BLaER1 treated with 17β-estradiol and CSF1 and Interleukin-3, amounts not matched to agents 10 nM and 100 nM (cell line): ENCODE results near the gene SYK.

Source experiments
- H3K27ac ChIP-seq, 11 experiments: shearing (Covaris generic); formaldehyde crosslinking; 2 replicates each; pipeline ENCODE4 v1.8.1; 2022
- H3K27me3 ChIP-seq, 11 experiments: shearing (Covaris generic); formaldehyde crosslinking; 2 replicates each; pipeline ENCODE4 v1.8.1; 2022
- H3K36me3 ChIP-seq, 11 experiments: shearing (Covaris generic); formaldehyde crosslinking; 2 replicates each; pipeline ENCODE4 v1.8.1; 2022
- H3K4me1 ChIP-seq, 10 experiments: shearing (Covaris generic); formaldehyde crosslinking; 2 replicates each; pipeline ENCODE4 v1.8.1; 2022
- H3K4me2 ChIP-seq, 11 experiments: shearing (Covaris generic); formaldehyde crosslinking; 2 replicates each; pipeline ENCODE4 v1.8.1; 2022
- H3K4me3 ChIP-seq, 10 experiments: shearing (Covaris generic); formaldehyde crosslinking; 2 replicates each; pipeline ENCODE4 v1.8.1; 2022
- H3K9ac ChIP-seq, 11 experiments: shearing (Covaris generic); formaldehyde crosslinking; 2 replicates each; pipeline ENCODE4 v1.8.1; 2022
- H3K9me3 ChIP-seq, 11 experiments: shearing (Covaris generic); formaldehyde crosslinking; replicated peaks in 1 of 11; 2 replicates each; pipeline ENCODE4 v1.8.1; 2022
- H4K20me1 ChIP-seq, 11 experiments: shearing (Covaris generic); formaldehyde crosslinking; 2 replicates each; pipeline ENCODE4 v1.8.1; 2022
- Cebpa-rat ChIP-seq, 11 experiments: shearing (Covaris generic); IDR thresholded peaks; 2 replicates each; pipeline ENCODE4 v1.8.1; 2022

The SYK gene

DNA sequence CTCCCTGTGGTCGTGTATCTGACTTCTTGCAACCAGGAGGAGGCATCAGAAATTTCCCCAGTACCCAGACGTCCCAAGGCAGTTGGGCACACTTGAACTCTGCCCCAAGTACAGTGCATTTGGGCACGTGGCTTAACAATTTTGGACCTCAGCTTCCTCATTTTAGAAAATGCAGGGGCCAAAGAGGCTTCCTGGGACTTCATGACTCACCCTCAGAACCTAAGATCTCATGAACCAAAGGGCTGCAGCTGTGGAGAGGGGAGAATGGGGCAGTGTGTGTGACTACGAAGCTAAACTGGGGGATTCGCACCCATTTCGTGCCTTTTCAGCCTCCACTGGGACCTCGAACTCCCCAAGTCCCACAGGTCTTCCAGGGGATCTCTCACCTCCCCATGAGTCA, 59.2 kb downstream of the SYK start:
- Histone ChIP-seq H3K9ac (no peak overlapping the region), H3K4me1 (peaks cover 51 to 71% (median 57%) of the 10 kb centered on the region in 10 experiments), H3K36me3 (peaks cover 65 to 100% (median 85%) of the 10 kb centered on the region in 11 experiments), H3K9me3 (no peaks in the 10 kb centered on the region), H3K27me3 (no peaks in the 10 kb centered on the region), H3K27ac (peak overlapping the region in 7 of 11 experiments; percentile 9 to 47 (median 40); a peak in 9 of 22 replicates), H3K4me2 (peak overlapping the region in 9 of 11 experiments; percentile 9 to 84 (median 60); a peak in 15 of 22 replicates), H3K4me3 (no peak overlapping the region), H4K20me1 (peaks cover 0 to 100% (median 5%) of the 10 kb centered on the region in 11 experiments; a peak in 11 of 22 replicates)
- TF ChIP-seq Cebpa-rat (IDR thresholded peaks at IDR 0.05), result no peak

- Histone ChIP-seq H3K27me3 (no peaks in the 10 kb centered on the region), H3K36me3 (peaks cover 70 to 100% (median 87%) of the 10 kb centered on the region in 11 experiments), H4K20me1 (peaks cover 0 to 99% (median 5%) of the 10 kb centered on the region in 11 experiments; a peak in 11 of 22 replicates), H3K9ac (no peak overlapping the region), H3K4me3 (no peak overlapping the region), H3K4me2 (peak overlapping the region in 8 of 11 experiments; percentile 6 to 84 (median 60); a peak in 13 of 22 replicates), H3K9me3 (no peaks in the 10 kb centered on the region), H3K4me1 (peaks cover 51 to 71% (median 57%) of the 10 kb centered on the region in 10 experiments), H3K27ac (peak overlapping the region in 6 of 11 experiments; percentile 6 to 47 (median 36); a peak in 7 of 22 replicates)
- TF ChIP-seq Cebpa-rat (IDR thresholded peaks at IDR 0.05), result no peak
These were observed 59.8 kb downstream of the SYK start for GRCh38 chr9:90861380-90861779.

DNA sequence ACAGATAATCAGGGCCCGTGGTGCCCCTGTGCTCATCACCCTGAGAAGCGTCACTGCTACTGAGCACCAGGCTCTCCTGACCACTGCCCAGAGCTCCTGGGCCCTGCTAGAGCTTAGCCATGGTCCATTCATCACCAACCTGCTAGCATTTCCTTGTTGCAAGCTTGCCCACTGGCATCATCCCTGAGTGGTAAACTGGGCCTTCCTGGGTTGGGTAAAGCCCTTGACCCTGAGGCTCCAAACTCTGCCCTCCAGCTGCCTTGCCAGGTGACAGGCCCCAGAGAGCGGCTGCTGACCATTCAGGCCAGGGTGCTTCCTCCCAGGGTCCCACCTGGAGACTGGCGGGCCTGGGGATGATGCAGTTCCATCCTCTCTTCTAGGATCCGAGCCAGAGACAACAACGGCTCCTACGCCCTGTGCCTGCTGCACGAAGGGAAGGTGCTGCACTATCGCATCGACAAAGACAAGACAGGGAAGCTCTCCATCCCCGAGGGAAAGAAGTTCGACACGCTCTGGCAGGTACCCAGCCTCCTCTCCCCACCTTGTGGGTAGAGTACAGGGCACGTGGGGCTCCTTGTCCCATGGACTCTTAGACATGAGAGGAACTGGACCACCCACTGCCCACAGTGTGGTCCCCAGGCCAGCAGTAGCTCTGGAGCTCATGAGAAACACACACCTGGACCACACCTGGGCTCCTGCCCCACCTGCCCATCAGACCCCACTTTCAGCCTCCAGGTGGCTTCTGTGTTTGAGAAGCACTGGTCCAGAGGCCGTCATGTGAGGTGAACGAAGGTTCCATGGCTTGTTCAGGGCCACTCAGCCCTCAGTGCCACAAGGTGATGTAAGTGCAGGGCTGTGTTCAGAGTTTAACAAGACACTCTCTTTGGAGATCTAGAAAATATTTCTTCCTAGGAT, 60.5 kb downstream of the SYK start:
- Histone ChIP-seq H3K4me3 (no peak overlapping the region), H3K4me2 (peak overlapping the region in 1 of 11 experiments; percentile 67; a peak in 1 of 22 replicates), H3K9me3 (no peaks in the 10 kb centered on the region), H3K27me3 (no peaks in the 10 kb centered on the region), H3K9ac (no peak overlapping the region), H3K4me1 (peaks cover 46 to 71% (median 55%) of the 10 kb centered on the region in 10 experiments), H4K20me1 (peaks cover 0 to 99% (median 5%) of the 10 kb centered on the region in 11 experiments; a peak in 11 of 22 replicates), H3K36me3 (peaks cover 77 to 100% (median 88%) of the 10 kb centered on the region in 11 experiments), H3K27ac (peak overlapping the region in 3 of 11 experiments; percentile 4 to 38 (median 6); a peak in 1 of 22 replicates)
- TF ChIP-seq Cebpa-rat (IDR thresholded peaks at IDR 0.05), result no peak

DNA sequence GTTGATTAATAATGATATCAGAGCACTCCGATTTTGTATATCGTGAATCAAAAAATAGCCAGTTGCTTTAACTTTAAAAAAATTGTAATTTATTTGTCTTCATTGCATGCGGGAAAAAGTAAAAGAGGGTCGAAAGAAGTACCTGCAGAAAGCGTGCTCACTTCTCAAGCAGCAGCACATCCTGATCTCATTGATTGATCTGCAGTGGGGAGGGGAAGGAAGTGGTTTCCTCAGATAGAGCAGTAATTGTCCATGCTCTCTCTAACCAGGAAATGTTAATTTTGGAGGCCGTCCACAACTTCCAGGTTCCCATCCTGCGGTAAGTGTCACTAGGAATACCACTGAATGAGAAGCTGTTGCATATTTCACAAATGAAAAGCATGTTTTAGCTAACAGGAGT, 63.2 kb downstream of the SYK start:
- no peak for TF ChIP-seq Cebpa-rat (IDR thresholded peaks at IDR 0.05)
- Histone ChIP-seq H3K4me2 (peak overlapping the region in 10 of 11 experiments; percentile 7 to 53 (median 32); a peak in 17 of 22 replicates), H3K36me3 (peaks cover 79 to 95% (median 85%) of the 10 kb centered on the region in 11 experiments), H3K9ac (peak overlapping the region in 1 of 11 experiments; percentile 10; a peak in 2 of 22 replicates), H3K4me3 (no peak overlapping the region), H3K27me3 (no peaks in the 10 kb centered on the region), H3K9me3 (no peaks in the 10 kb centered on the region), H3K27ac (no peak overlapping the region), H4K20me1 (peaks cover 0 to 97% (median 0%) of the 10 kb centered on the region in 11 experiments; a peak in 10 of 22 replicates), H3K4me1 (peaks cover 29 to 73% (median 36%) of the 10 kb centered on the region in 10 experiments)

- TF ChIP-seq Cebpa-rat (IDR thresholded peaks at IDR 0.05), result no peak
- peaks cover 0 to 97% (median 4%) of the 10 kb centered on the region in 11 experiments; a peak in 11 of 22 replicates for H4K20me1 ChIP-seq
- H3K9ac ChIP-seq, result no peak overlapping the region
- no peaks in the 10 kb centered on the region for H3K27me3 ChIP-seq
- H3K4me1 ChIP-seq, result peaks cover 15 to 58% (median 23%) of the 10 kb centered on the region in 10 experiments
- no peaks in the 10 kb centered on the region for H3K9me3 ChIP-seq
- H3K4me2 ChIP-seq, result no peak overlapping the region
- peaks cover 63 to 89% (median 75%) of the 10 kb centered on the region in 11 experiments for H3K36me3 ChIP-seq
- no peak overlapping the region for H3K27ac ChIP-seq
- no peak overlapping the region for H3K4me3 ChIP-seq
These were observed 65.5 kb downstream of the SYK start for GRCh38 chr9:90867101-90867500.

DNA sequence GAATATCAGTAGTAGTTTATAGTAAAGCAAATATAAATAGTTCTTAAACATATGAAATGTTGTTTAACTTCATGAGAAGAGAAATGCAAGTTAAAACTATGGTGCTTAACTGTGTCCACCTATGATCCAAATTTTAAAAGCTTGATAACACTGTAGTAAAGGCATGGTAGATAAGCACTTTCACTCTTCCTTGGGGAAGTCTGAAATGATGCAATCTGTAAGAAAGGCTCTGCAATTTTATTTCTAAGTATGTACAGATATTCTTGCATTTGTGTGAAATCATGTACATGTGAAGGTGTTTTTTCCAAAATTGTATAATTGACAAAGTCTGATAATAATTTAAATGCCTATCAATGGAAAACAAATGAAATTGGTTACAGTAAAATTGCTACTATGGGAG, 66.9 kb downstream of the SYK start:
- H3K27ac ChIP-seq, result no peak overlapping the region
- H3K4me1 ChIP-seq, result peaks cover 15 to 46% (median 20%) of the 10 kb centered on the region in 10 experiments
- H3K36me3 ChIP-seq, result peaks cover 62 to 89% (median 73%) of the 10 kb centered on the region in 11 experiments
- 0 out of 22 replicates have a peak, but pooled peaks of 1 of the 11 experiments have one; percentile 12 for TF ChIP-seq Cebpa-rat (IDR thresholded peaks at IDR 0.05)
- H3K4me2 ChIP-seq, result peak overlapping the region in 1 of 11 experiments; percentile 3; a peak in 2 of 22 replicates
- H3K4me3 ChIP-seq, result no peak overlapping the region
- H3K9ac ChIP-seq, result no peak overlapping the region
- no peaks in the 10 kb centered on the region for H3K9me3 ChIP-seq
- peaks cover 0 to 97% (median 5%) of the 10 kb centered on the region in 11 experiments; a peak in 11 of 22 replicates for H4K20me1 ChIP-seq
- H3K27me3 ChIP-seq, result no peaks in the 10 kb centered on the region

- Histone ChIP-seq H3K27ac (no peak overlapping the region), H3K4me3 (no peak overlapping the region), H3K4me2 (no peak overlapping the region), H3K4me1 (peaks cover 8 to 38% (median 12%) of the 10 kb centered on the region in 10 experiments), H3K36me3 (peaks cover 62 to 89% (median 73%) of the 10 kb centered on the region in 11 experiments), H3K9me3 (no peaks in the 10 kb centered on the region), H3K9ac (no peak overlapping the region), H4K20me1 (peaks cover 0 to 97% (median 5%) of the 10 kb centered on the region in 11 experiments; a peak in 9 of 22 replicates), H3K27me3 (no peaks in the 10 kb centered on the region)
- no peak for TF ChIP-seq Cebpa-rat (IDR thresholded peaks at IDR 0.05)
These were observed 67.7 kb downstream of the SYK start for GRCh38 chr9:90869361-90869760.

DNA sequence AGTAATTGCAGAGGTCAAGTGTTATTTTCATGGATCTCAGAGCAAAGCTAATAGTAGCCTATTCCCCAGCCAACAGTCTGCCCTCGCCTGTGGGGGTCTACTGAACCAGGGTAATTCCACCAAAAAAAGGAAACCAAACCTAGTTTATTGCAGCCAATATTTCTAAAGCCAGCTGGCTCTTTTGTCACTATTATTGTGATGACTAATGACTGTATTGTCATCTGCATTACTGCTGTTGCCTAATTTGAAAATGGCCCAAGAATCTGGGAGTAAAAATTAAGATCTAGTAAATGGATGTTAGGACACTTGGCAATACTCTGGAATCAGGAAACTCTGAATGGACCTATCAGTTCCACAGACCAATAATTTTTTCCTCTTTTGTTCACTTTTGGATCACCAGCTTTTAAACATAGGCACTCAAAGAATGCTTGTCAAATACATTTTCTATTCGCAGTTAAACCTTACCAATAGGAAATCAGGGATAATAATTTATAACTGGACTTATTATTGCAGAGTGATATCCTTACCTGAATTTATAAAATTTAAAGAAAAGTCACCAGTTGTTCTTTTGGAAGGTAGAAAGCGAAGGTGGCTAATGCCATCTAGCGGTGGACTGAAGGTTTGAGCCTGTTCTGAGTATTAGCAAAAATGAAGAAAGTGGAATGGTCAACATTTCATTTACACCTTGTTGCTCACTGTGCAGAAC, 69.2 kb downstream of the SYK start:
- peak overlapping the region in 10 of 11 experiments; percentile 7 to 52 (median 30); a peak in 12 of 22 replicates for H3K27ac ChIP-seq
- H3K4me1 ChIP-seq, result peaks cover 0 to 31% (median 4%) of the 10 kb centered on the region in 10 experiments; a peak in 7 of 20 replicates
- no peaks in the 10 kb centered on the region for H3K27me3 ChIP-seq
- H3K4me2 ChIP-seq, result peak overlapping the region in 3 of 11 experiments; percentile 21 to 35 (median 22); a peak in 5 of 22 replicates
- peaks cover 0 to 94% (median 5%) of the 10 kb centered on the region in 11 experiments; a peak in 9 of 22 replicates for H4K20me1 ChIP-seq
- no peak overlapping the region for H3K4me3 ChIP-seq
- H3K36me3 ChIP-seq, result peaks cover 59 to 89% (median 71%) of the 10 kb centered on the region in 11 experiments
- peak overlapping the region in 2 of 11 experiments; percentile 12 to 17; a peak in 2 of 22 replicates for H3K9ac ChIP-seq
- H3K9me3 ChIP-seq, result no peaks in the 10 kb centered on the region
- TF ChIP-seq Cebpa-rat (IDR thresholded peaks at IDR 0.05), result no peak
